H9 (cell line): ENCODE results near the gene HOXD10. TPM values are rescaled to one million over a fixed set of nuclear protein-coding genes. Genes with fewer than 3 reads are reported as not detected.

Source experiments
- DNase-seq: peaks from one replicate; pipeline ENCODE4 v3.0.0-alpha.2; 2017
- H2AFZ ChIP-seq: one replicate; pipeline ENCODE4 v1.6.1; 2013; ENCODE audit warnings: mild to moderate bottlenecking, low read length, control low read depth, moderate library complexity
- H2AK5ac ChIP-seq: 2 replicates; pipeline ENCODE4 v1.6.1; 2013; ENCODE audit warnings: low read length, control low read depth, mixed read lengths; ENCODE audit not compliant: insufficient read length
- H2BK120ac ChIP-seq: one replicate; pipeline ENCODE4 v1.6.1; 2013; ENCODE audit warnings: low read depth, mild to moderate bottlenecking, low read length, control low read depth, inconsistent platforms; ENCODE audit not compliant: poor library complexity, severe bottlenecking
- H2BK12ac ChIP-seq: 2 replicates; pipeline ENCODE4 v1.6.1; 2013; ENCODE audit warnings: low read length, control low read depth, mixed read lengths, low read depth; ENCODE audit not compliant: insufficient read length
- H2BK15ac ChIP-seq: 2 replicates; pipeline ENCODE4 v1.6.1; 2013; ENCODE audit warnings: low read depth, low read length, control low read depth
- H2BK20ac ChIP-seq: one replicate; pipeline ENCODE4 v1.6.1; 2013; ENCODE audit warnings: low read depth, mild to moderate bottlenecking, low read length, control low read depth, inconsistent platforms; ENCODE audit not compliant: poor library complexity, severe bottlenecking
- H2BK5ac ChIP-seq: 2 replicates; pipeline ENCODE4 v1.6.1; 2013; ENCODE audit warnings: low read length, control low read depth, mixed read lengths; ENCODE audit not compliant: insufficient read length
- H3K14ac ChIP-seq: 2 replicates; pipeline ENCODE4 v1.6.1; 2013; ENCODE audit warnings: low read length, control low read depth; ENCODE audit not compliant: insufficient read depth
- H3K18ac ChIP-seq: 2 replicates; pipeline ENCODE4 v1.6.1; 2013; ENCODE audit warnings: low read depth, mild to moderate bottlenecking, mixed read lengths, low read length, control low read depth; ENCODE audit not compliant: insufficient read length
- H3K23ac ChIP-seq: 2 replicates; pipeline ENCODE4 v1.6.1; 2013; ENCODE audit warnings: low read length, control low read depth, mixed read lengths, low read depth; ENCODE audit not compliant: insufficient read length
- H3K23me2 ChIP-seq: 2 replicates; pipeline ENCODE4 v1.6.1; 2013; ENCODE audit warnings: low read depth, mild to moderate bottlenecking, mixed read lengths, low read length, control low read depth; ENCODE audit not compliant: insufficient read length, poor library complexity, severe bottlenecking
- H3K27ac ChIP-seq: 2 replicates; pipeline ENCODE4 v1.5.1; 2013; ENCODE audit warnings: low read length, control low read depth, mixed read lengths, low read depth; ENCODE audit not compliant: insufficient read length
- H3K27me3 ChIP-seq: 2 replicates; pipeline ENCODE4 v1.6.1; 2013; ENCODE audit warnings: low read length, control low read depth, inconsistent platforms; ENCODE audit not compliant: insufficient read depth
- H3K4ac ChIP-seq: 2 replicates; pipeline ENCODE4 v1.6.1; 2013; ENCODE audit warnings: low read depth, mild to moderate bottlenecking, control low read depth, inconsistent platforms, low read length, moderate library complexity
- H3K4me1 ChIP-seq: 2 replicates; pipeline ENCODE4 v1.6.1; 2013; ENCODE audit warnings: low read length, control low read depth, inconsistent platforms; ENCODE audit not compliant: insufficient read depth
- H3K4me2 ChIP-seq: 2 replicates; pipeline ENCODE4 v1.6.1; 2013; ENCODE audit warnings: low read length, control low read depth, mixed read lengths; ENCODE audit not compliant: insufficient read length, insufficient read depth
- H3K56ac ChIP-seq: 2 replicates; pipeline ENCODE4 v1.6.1; 2013; ENCODE audit warnings: low read depth, mild to moderate bottlenecking, mixed read lengths, low read length, control low read depth; ENCODE audit not compliant: insufficient read length
- H3K79me1 ChIP-seq: 2 replicates; pipeline ENCODE4 v1.6.1; 2013; ENCODE audit warnings: low read depth, mild to moderate bottlenecking, moderate library complexity, low read length, control low read depth, inconsistent platforms; ENCODE audit not compliant: insufficient read depth, poor library complexity, severe bottlenecking
- H3K79me2 ChIP-seq: 2 replicates; pipeline ENCODE4 v1.6.1; 2013; ENCODE audit warnings: low read length, control low read depth, inconsistent platforms; ENCODE audit not compliant: insufficient read depth
- H3K9ac ChIP-seq: 2 replicates; pipeline ENCODE4 v1.6.1; 2013; ENCODE audit warnings: low read length, control low read depth, mixed read lengths; ENCODE audit not compliant: insufficient read length; ENCODE audit errors: extremely low read depth
- H3K9me3 ChIP-seq: one replicate; pipeline ENCODE4 v1.6.1; 2013; ENCODE audit warnings: low read depth, low read length, inconsistent platforms; ENCODE audit not compliant: control insufficient read depth
- H3T11ph ChIP-seq: one replicate; pipeline ENCODE4 v1.6.1; 2013; ENCODE audit warnings: mild to moderate bottlenecking, low read length, control low read depth, inconsistent platforms
- H4K20me1 ChIP-seq: one replicate; pipeline ENCODE4 v1.6.1; 2013; ENCODE audit not compliant: control insufficient read depth, insufficient read length, insufficient read depth
- H4K5ac ChIP-seq: 2 replicates; pipeline ENCODE4 v1.6.1; 2013; ENCODE audit warnings: low read depth, mild to moderate bottlenecking, mixed read lengths, low read length, control low read depth; ENCODE audit not compliant: insufficient read length
- H4K8ac ChIP-seq: replicated peaks from 2 replicates; pipeline ENCODE4 v1.6.1; 2013; ENCODE audit warnings: low read length, control low read depth, mixed read lengths, low read depth; ENCODE audit not compliant: insufficient read length
- H4K91ac ChIP-seq: 2 replicates; pipeline ENCODE4 v1.6.1; 2013; ENCODE audit warnings: low read depth, mild to moderate bottlenecking, moderate library complexity, mixed read lengths, low read length, control low read depth; ENCODE audit not compliant: insufficient read length
- H3K27ac Mint-ChIP-seq, 3 experiments: 2 replicates in 2 of 3; 3 replicates in 1 of 3; pipeline ENCODE4 v1.8.0; 2020 to 2021; ENCODE audit warnings: mixed read lengths in 3 of 3, mild to moderate bottlenecking in 1 of 3, moderate library complexity in 1 of 3
- H3K27me3 Mint-ChIP-seq: 2 replicates; pipeline ENCODE4 v1.8.0; 2021; ENCODE audit warnings: low read depth, mild to moderate bottlenecking, moderate library complexity, mixed read lengths
- H3K36me3 Mint-ChIP-seq, 3 experiments: 2 replicates in 2 of 3; 3 replicates in 1 of 3; pipeline ENCODE4 v1.8.0; 2020 to 2021; ENCODE audit warnings: low read depth in 3 of 3, mixed read lengths in 3 of 3; ENCODE audit not compliant: insufficient read depth in 1 of 3
- H3K4me1 Mint-ChIP-seq, 2 experiments: 2 replicates each; pipeline ENCODE4 v1.8.0; 2020; ENCODE audit warnings: mixed read lengths in 2 of 2
- H3K4me3 Mint-ChIP-seq, 2 experiments: 2 replicates in 1 of 2; 3 replicates in 1 of 2; pipeline ENCODE4 v1.8.0; 2020 to 2021; ENCODE audit warnings: mild to moderate bottlenecking in 2 of 2, mixed read lengths in 2 of 2, moderate library complexity in 1 of 2
- H3K9me3 Mint-ChIP-seq, 2 experiments: 2 replicates in 1 of 2; 3 replicates in 1 of 2; pipeline ENCODE4 v1.8.0; 2020; ENCODE audit warnings: mild to moderate bottlenecking in 2 of 2, mixed read lengths in 2 of 2, moderate library complexity in 1 of 2
- WGBS: extraction: QIAGEN DNeasy Blood & Tissue Kit; methylation state at CpG from one replicate; pipeline ENCODE4 v1.1.7; 2013; ENCODE audit warnings: missing lambda C conversion rate, low lambda C conversion rate, mixed read lengths; ENCODE audit not compliant: insufficient read length; ENCODE audit errors: extremely low coverage; 5-methylcytosine and 5-hydroxymethylcytosine counted together
- total RNA-seq: library from RNA; stranded (reverse); gene quantifications from 2 replicates; pipeline ENCODE4 v1.2.1, GENCODE V29; 2021
- TF ChIP-seq, protein P1 (sequence below): fragments of 200-600 bp; sonication (generic); conservative IDR thresholded peaks from 3 replicates; pipeline ENCODE4 v1.8.0; 2021; ENCODE audit warnings: antibody characterized with exemption, mild to moderate bottlenecking

The HOXD10 gene
- total RNA-seq, 1 experiment from 2014 or later, result not detected

DNA sequence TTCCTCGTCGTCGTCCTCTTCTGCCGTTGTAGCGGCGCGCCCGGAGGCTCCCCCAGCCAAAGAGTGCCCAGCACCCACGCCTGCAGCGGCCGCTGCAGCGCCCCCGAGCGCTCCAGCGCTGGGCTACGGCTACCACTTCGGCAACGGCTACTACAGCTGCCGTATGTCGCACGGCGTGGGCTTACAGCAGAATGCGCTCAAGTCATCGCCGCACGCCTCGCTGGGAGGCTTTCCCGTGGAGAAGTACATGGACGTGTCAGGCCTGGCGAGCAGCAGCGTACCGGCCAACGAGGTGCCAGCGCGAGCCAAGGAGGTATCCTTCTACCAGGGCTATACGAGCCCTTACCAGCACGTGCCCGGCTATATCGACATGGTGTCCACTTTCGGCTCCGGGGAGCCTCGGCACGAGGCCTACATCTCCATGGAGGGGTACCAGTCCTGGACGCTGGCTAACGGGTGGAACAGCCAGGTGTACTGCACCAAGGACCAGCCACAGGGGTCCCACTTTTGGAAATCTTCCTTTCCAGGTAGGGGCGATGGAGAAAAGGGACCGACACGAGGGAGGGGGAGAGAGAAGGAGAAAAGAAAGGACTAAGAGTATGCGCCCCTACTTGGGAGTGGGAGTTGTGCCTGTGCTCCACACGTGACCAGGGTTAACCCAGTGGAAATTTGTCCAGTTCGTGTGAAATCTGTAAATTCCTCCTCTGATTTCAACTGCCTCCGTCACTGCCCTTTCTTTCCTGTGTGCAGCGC is 23.3 kb upstream of the HOXD10 start:
- peaks cover 0 to 3% (median 0%) of the 10 kb centered on the region in 3 experiments; a peak in 2 of 7 replicates for H3K36me3 Mint-ChIP-seq
- peaks cover 83% of the 10 kb centered on the region for H3K27me3 ChIP-seq
- no peak overlapping the region for H2BK120ac ChIP-seq
- H3K4me2 ChIP-seq, result peak overlapping the region; percentile 43
- peak overlapping the region; percentile 31 to 40; a peak in 4 of 5 replicates for H3K4me3 Mint-ChIP-seq
- no peak overlapping the region for H3K4ac ChIP-seq
- WGBS, result no CpG with 5 or more reads among the region's 53 CpGs
- no peak overlapping the region for H4K8ac ChIP-seq
- H2BK5ac ChIP-seq, result no peak overlapping the region
- no peak overlapping the region for H4K5ac ChIP-seq
- H2BK20ac ChIP-seq, result no peak overlapping the region
- H3K27me3 Mint-ChIP-seq, result peaks cover 97% of the 10 kb centered on the region
- no peak overlapping the region for H2BK15ac ChIP-seq
- H2BK12ac ChIP-seq, result no peak overlapping the region
- H3K79me2 ChIP-seq, result no peaks in the 10 kb centered on the region
- no peak overlapping the region for H2AFZ ChIP-seq
- H3K9me3 ChIP-seq, result no peaks in the 10 kb centered on the region
- H3K23me2 ChIP-seq, result peaks cover 1% of the 10 kb centered on the region
- no peak overlapping the region for H3K27ac ChIP-seq
- H4K20me1 ChIP-seq, result no peaks in the 10 kb centered on the region
- peak; percentile 55 for DNase-seq
- H3K18ac ChIP-seq, result no peak overlapping the region
- H3K9ac ChIP-seq, result no peak overlapping the region
- peaks cover 6% of the 10 kb centered on the region for H3K4me1 ChIP-seq
- no peak overlapping the region for H3K14ac ChIP-seq
- H3K23ac ChIP-seq, result no peak overlapping the region
- H4K91ac ChIP-seq, result no peak overlapping the region
- peaks cover 8 to 28% of the 10 kb centered on the region in 2 experiments; a peak in 4 of 5 replicates for H3K9me3 Mint-ChIP-seq
- TF ChIP-seq, protein P1, sequence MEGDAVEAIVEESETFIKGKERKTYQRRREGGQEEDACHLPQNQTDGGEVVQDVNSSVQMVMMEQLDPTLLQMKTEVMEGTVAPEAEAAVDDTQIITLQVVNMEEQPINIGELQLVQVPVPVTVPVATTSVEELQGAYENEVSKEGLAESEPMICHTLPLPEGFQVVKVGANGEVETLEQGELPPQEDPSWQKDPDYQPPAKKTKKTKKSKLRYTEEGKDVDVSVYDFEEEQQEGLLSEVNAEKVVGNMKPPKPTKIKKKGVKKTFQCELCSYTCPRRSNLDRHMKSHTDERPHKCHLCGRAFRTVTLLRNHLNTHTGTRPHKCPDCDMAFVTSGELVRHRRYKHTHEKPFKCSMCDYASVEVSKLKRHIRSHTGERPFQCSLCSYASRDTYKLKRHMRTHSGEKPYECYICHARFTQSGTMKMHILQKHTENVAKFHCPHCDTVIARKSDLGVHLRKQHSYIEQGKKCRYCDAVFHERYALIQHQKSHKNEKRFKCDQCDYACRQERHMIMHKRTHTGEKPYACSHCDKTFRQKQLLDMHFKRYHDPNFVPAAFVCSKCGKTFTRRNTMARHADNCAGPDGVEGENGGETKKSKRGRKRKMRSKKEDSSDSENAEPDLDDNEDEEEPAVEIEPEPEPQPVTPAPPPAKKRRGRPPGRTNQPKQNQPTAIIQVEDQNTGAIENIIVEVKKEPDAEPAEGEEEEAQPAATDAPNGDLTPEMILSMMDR, result peak; percentile 32; the same call in 2 of the 3 replicates
- peaks cover 26 to 37% of the 10 kb centered on the region in 2 experiments for H3K4me1 Mint-ChIP-seq
- H3T11ph ChIP-seq, result no peak overlapping the region
- no peak overlapping the region for H3K27ac Mint-ChIP-seq
- no peaks in the 10 kb centered on the region for H3K79me1 ChIP-seq
- no peak overlapping the region for H2AK5ac ChIP-seq
- H3K56ac ChIP-seq, result no peak overlapping the region
